ENCODE data around the gene LOXL1.
"Not testable (repeated sequence)": the region's sequence is repeated elsewhere in the genome, so short reads cannot be mapped to it uniquely, and the experiment has no call there.

The LOXL1 gene

GRCh38 chr15:73965094-73965757 is 39.0 kb downstream of the LOXL1 start:
- peaks cover 34% of the 10 kb centered on the region for H3K4me1 Mint-ChIP-seq (ENCODE audit: low read depth)
- H3K27me3 Mint-ChIP-seq (ENCODE audit: low read depth) = peaks cover 2% of the 10 kb centered on the region
- H3K4me3 Mint-ChIP-seq = peak overlapping the region; percentile 82
- H3K27ac Mint-ChIP-seq = peak overlapping the region; percentile 88
- H3K9me3 Mint-ChIP-seq = no peaks in the 10 kb centered on the region
- no peaks in the 10 kb centered on the region for H3K36me3 Mint-ChIP-seq (ENCODE audit: low read depth)
- peak; percentile 62 for DNase-seq (ENCODE audit: low spot score)

GRCh38 chr15:73965758-73966113 is 39.5 kb downstream of the LOXL1 start:
- Mint-ChIP-seq H3K4me1 (ENCODE audit: low read depth) (peaks cover 32% of the 10 kb centered on the region), H3K36me3 (ENCODE audit: low read depth) (no peaks in the 10 kb centered on the region), H3K27me3 (ENCODE audit: low read depth) (peaks cover 2% of the 10 kb centered on the region), H3K27ac (peak overlapping the region; percentile 88), H3K4me3 (peak overlapping the region; percentile 62), H3K9me3 (no peaks in the 10 kb centered on the region)
- peak; percentile 36 for DNase-seq (ENCODE audit: low spot score)

- Mint-ChIP-seq H3K36me3 (ENCODE audit: low read depth) (no peaks in the 10 kb centered on the region), H3K4me1 (ENCODE audit: low read depth) (peaks cover 39% of the 10 kb centered on the region), H3K27ac (no peak overlapping the region), H3K27me3 (ENCODE audit: low read depth) (no peaks in the 10 kb centered on the region), H3K4me3 (no peak overlapping the region), H3K9me3 (no peaks in the 10 kb centered on the region)
- DNase-seq (ENCODE audit: low spot score) = no peak
These were observed 42.2 kb downstream of the LOXL1 start for GRCh38 chr15:73968461-73968860.

- peaks cover 40% of the 10 kb centered on the region for H3K4me1 Mint-ChIP-seq (ENCODE audit: low read depth)
- no peak overlapping the region for H3K4me3 Mint-ChIP-seq
- peaks cover 2% of the 10 kb centered on the region for H3K9me3 Mint-ChIP-seq
These were observed 43.0 kb downstream of the LOXL1 start for GRCh38 chr15:73969151-73969759.

GRCh38 chr15:73972984-73973682 is 46.9 kb downstream of the LOXL1 start:
- Mint-ChIP-seq H3K4me3 (peak overlapping the region; percentile 32), H3K9me3 (peaks cover 5% of the 10 kb centered on the region), H3K27me3 (ENCODE audit: low read depth) (peaks cover 10% of the 10 kb centered on the region), H3K4me1 (ENCODE audit: low read depth) (peaks cover 36% of the 10 kb centered on the region), H3K27ac (no peak overlapping the region), H3K36me3 (ENCODE audit: low read depth) (peaks cover 3% of the 10 kb centered on the region)
- DNase-seq (ENCODE audit: low spot score) = peak; percentile 75

More at GRCh38 chr15:73969151-73969759, 43.0 kb downstream of the LOXL1 start:
- H3K27me3 Mint-ChIP-seq (ENCODE audit: low read depth) = no peaks in the 10 kb centered on the region
- no peaks in the 10 kb centered on the region for H3K36me3 Mint-ChIP-seq (ENCODE audit: low read depth)
- H3K27ac Mint-ChIP-seq = no peak overlapping the region
- DNase-seq (ENCODE audit: low spot score) = no peak

GRCh38 chr15:73973683-73974200 is 47.5 kb downstream of the LOXL1 start:
- not testable (repeated sequence) for DNase-seq (ENCODE audit: low spot score); H3K27me3 Mint-ChIP-seq (ENCODE audit: low read depth); H3K9me3 Mint-ChIP-seq; H3K36me3 Mint-ChIP-seq (ENCODE audit: low read depth); H3K27ac Mint-ChIP-seq; H3K4me3 Mint-ChIP-seq
- peaks cover 32% of the 10 kb centered on the region for H3K4me1 Mint-ChIP-seq (ENCODE audit: low read depth)

- not testable (repeated sequence) for H3K36me3 Mint-ChIP-seq (ENCODE audit: low read depth); H3K27me3 Mint-ChIP-seq (ENCODE audit: low read depth); H3K9me3 Mint-ChIP-seq; DNase-seq (ENCODE audit: low spot score); H3K27ac Mint-ChIP-seq
- Mint-ChIP-seq H3K4me1 (ENCODE audit: low read depth) (peaks cover 32% of the 10 kb centered on the region), H3K4me3 (peak overlapping the region; percentile 13)
These were observed 49.3 kb downstream of the LOXL1 start for GRCh38 chr15:73975440-73976125.

- H3K27ac Mint-ChIP-seq = no peak overlapping the region
- peaks cover 5% of the 10 kb centered on the region for H3K9me3 Mint-ChIP-seq
- H3K36me3 Mint-ChIP-seq (ENCODE audit: low read depth) = peaks cover 3% of the 10 kb centered on the region
- no peak overlapping the region for H3K4me3 Mint-ChIP-seq
- DNase-seq (ENCODE audit: low spot score) = no peak
- peaks cover 10% of the 10 kb centered on the region for H3K27me3 Mint-ChIP-seq (ENCODE audit: low read depth)
- H3K4me1 Mint-ChIP-seq (ENCODE audit: low read depth) = peaks cover 41% of the 10 kb centered on the region
These were observed 52.6 kb downstream of the LOXL1 start for GRCh38 chr15:73978896-73979295.

- H3K27me3 Mint-ChIP-seq (ENCODE audit: low read depth) = peaks cover 10% of the 10 kb centered on the region
- H3K36me3 Mint-ChIP-seq (ENCODE audit: low read depth) = peaks cover 7% of the 10 kb centered on the region
- no peak overlapping the region for H3K4me3 Mint-ChIP-seq
- no peak for DNase-seq (ENCODE audit: low spot score)
- H3K9me3 Mint-ChIP-seq = no peaks in the 10 kb centered on the region
- H3K4me1 Mint-ChIP-seq (ENCODE audit: low read depth) = peaks cover 36% of the 10 kb centered on the region
- no peak overlapping the region for H3K27ac Mint-ChIP-seq
These were observed 53.4 kb downstream of the LOXL1 start for GRCh38 chr15:73979636-73980035.

- H3K4me3 Mint-ChIP-seq = peak overlapping the region; percentile 19
- H3K9me3 Mint-ChIP-seq = no peaks in the 10 kb centered on the region
- DNase-seq (ENCODE audit: low spot score) = no peak
- H3K27me3 Mint-ChIP-seq (ENCODE audit: low read depth) = peaks cover 4% of the 10 kb centered on the region
- H3K36me3 Mint-ChIP-seq (ENCODE audit: low read depth) = peaks cover 7% of the 10 kb centered on the region
- peaks cover 21% of the 10 kb centered on the region for H3K4me1 Mint-ChIP-seq (ENCODE audit: low read depth)
- H3K27ac Mint-ChIP-seq = peak overlapping the region; percentile 78
These were observed 55.5 kb downstream of the LOXL1 start for GRCh38 chr15:73981761-73982221.

- H3K36me3 Mint-ChIP-seq (ENCODE audit: low read depth) = peaks cover 7% of the 10 kb centered on the region
- peak overlapping the region; percentile 33 for H3K4me3 Mint-ChIP-seq
- no peaks in the 10 kb centered on the region for H3K9me3 Mint-ChIP-seq
- DNase-seq (ENCODE audit: low spot score) = no peak
- peaks cover 4% of the 10 kb centered on the region for H3K27me3 Mint-ChIP-seq (ENCODE audit: low read depth)
- H3K27ac Mint-ChIP-seq = peak overlapping the region; percentile 78
- peaks cover 21% of the 10 kb centered on the region for H3K4me1 Mint-ChIP-seq (ENCODE audit: low read depth)
These were observed 56.1 kb downstream of the LOXL1 start for GRCh38 chr15:73982222-73982962.

GRCh38 chr15:73983211-73983727 is 57.0 kb downstream of the LOXL1 start:
- H3K36me3 Mint-ChIP-seq (ENCODE audit: low read depth) = peaks cover 7% of the 10 kb centered on the region
- H3K27me3 Mint-ChIP-seq (ENCODE audit: low read depth) = no peaks in the 10 kb centered on the region
- DNase-seq (ENCODE audit: low spot score) = no peak
- peaks cover 21% of the 10 kb centered on the region for H3K4me1 Mint-ChIP-seq (ENCODE audit: low read depth)
- no peak overlapping the region for H3K4me3 Mint-ChIP-seq
- H3K27ac Mint-ChIP-seq = peak overlapping the region; percentile 52
- no peaks in the 10 kb centered on the region for H3K9me3 Mint-ChIP-seq

GRCh38 chr15:73983773-73984172 is 57.5 kb downstream of the LOXL1 start:
- no peak for DNase-seq (ENCODE audit: low spot score)
- H3K36me3 Mint-ChIP-seq (ENCODE audit: low read depth) = peaks cover 7% of the 10 kb centered on the region
- H3K9me3 Mint-ChIP-seq = no peaks in the 10 kb centered on the region
- peaks cover 21% of the 10 kb centered on the region for H3K4me1 Mint-ChIP-seq (ENCODE audit: low read depth)
- H3K4me3 Mint-ChIP-seq = no peak overlapping the region
- H3K27ac Mint-ChIP-seq = no peak overlapping the region
- H3K27me3 Mint-ChIP-seq (ENCODE audit: low read depth) = no peaks in the 10 kb centered on the region

Measured in T-helper 2 cell treated with Interferon-gamma antibody and Interleukin-4, amounts not matched to agents 5 μg/mL and 100 μg/mL, for 36 hours (primary cell).